ENCODE measurements around the gene SPESP1. TPM values are rescaled to one million over a fixed set of nuclear protein-coding genes. Genes with fewer than 3 reads are reported as not detected.
"Not testable (repeated sequence)": the region's sequence is repeated elsewhere in the genome, so short reads cannot be mapped to it uniquely, and the experiment has no call there.

Gene SPESP1
- total and polyA plus RNA-seq, 2 donors (not counting 3 experiments of a cell fraction or from before 2014, with no cell fraction given): 1.5 to 2.0 TPM

- H2AFZ ChIP-seq (ENCODE audit: low read depth, low read length); H3K36me3 ChIP-seq (ENCODE audit: control insufficient read depth in 2 of 2, extremely low read depth in 1 of 2, insufficient read depth in 2 of 2, low read length in 2 of 2); H3K4me1 ChIP-seq (ENCODE audit: control insufficient read depth, extremely low read depth, insufficient read depth, low read length); H3K27ac ChIP-seq (ENCODE audit: insufficient read depth, low read depth, low read length); POLR2A ChIA-PET; H3K79me2 ChIP-seq (ENCODE audit: control insufficient read depth, insufficient read depth, low read length); H4K20me1 ChIP-seq (replicated peaks; ENCODE audit: control insufficient read depth, extremely low read depth, insufficient read depth, low read length); H3K27me3 ChIP-seq (ENCODE audit: control insufficient read depth in 2 of 2, insufficient read depth in 2 of 2, low read length in 2 of 2); BruUV-seq (replicated peaks); H3K9me1 ChIP-seq (replicated peaks; ENCODE audit: control insufficient read depth, extremely low read depth, insufficient read depth, low read length); H3K9me3 ChIP-seq (replicated peaks; ENCODE audit: control insufficient read depth, insufficient read depth, low read length); H3K9ac ChIP-seq (replicated peaks; ENCODE audit: extremely low read depth, insufficient read depth, low read length); DNase-seq (ENCODE audit: low read depth, low spot score); FAIRE-seq; intact Hi-C loops (cut with micrococcal nuclease); dilution Hi-C loops (cut with MboI; ENCODE audit: extremely low pct_ligation_motif_present, low sequenced_read_pairs); H3K4me2 ChIP-seq (ENCODE audit: insufficient read depth, low read length); CTCF ChIA-PET; H3K4me3 ChIP-seq (replicated peaks in 1 of 3; ENCODE audit: insufficient read depth in 1 of 3, low read depth in 1 of 3, low read length in 3 of 3): not testable (repeated sequence)
Observed at GRCh38 chr15:68977426-68977825, 47.1 kb downstream of the SPESP1 start.

- POLR2A ChIA-PET: no interaction called here
- Histone ChIP-seq H2AFZ (ENCODE audit: low read depth, low read length) (no peak overlapping the region), H3K9ac (replicated peaks; ENCODE audit: extremely low read depth, insufficient read depth, low read length) (no peak overlapping the region), H3K4me1 (ENCODE audit: control insufficient read depth, extremely low read depth, insufficient read depth, low read length) (no peaks in the 10 kb centered on the region), H3K36me3 (ENCODE audit: control insufficient read depth in 2 of 2, extremely low read depth in 1 of 2, insufficient read depth in 2 of 2, low read length in 2 of 2) (no peaks in the 10 kb centered on the region), H3K27ac (ENCODE audit: insufficient read depth, low read depth, low read length) (no peak overlapping the region), H3K4me3 (replicated peaks in 1 of 3; ENCODE audit: insufficient read depth in 1 of 3, low read depth in 1 of 3, low read length in 3 of 3) (no peak overlapping the region), H3K9me3 (replicated peaks; ENCODE audit: control insufficient read depth, insufficient read depth, low read length) (no peaks in the 10 kb centered on the region), H3K9me1 (replicated peaks; ENCODE audit: control insufficient read depth, extremely low read depth, insufficient read depth, low read length) (no peaks in the 10 kb centered on the region), H3K4me2 (ENCODE audit: insufficient read depth, low read length) (no peak overlapping the region), H4K20me1 (replicated peaks; ENCODE audit: control insufficient read depth, extremely low read depth, insufficient read depth, low read length) (no peaks in the 10 kb centered on the region), H3K79me2 (ENCODE audit: control insufficient read depth, insufficient read depth, low read length) (no peaks in the 10 kb centered on the region), H3K27me3 (ENCODE audit: control insufficient read depth in 2 of 2, insufficient read depth in 2 of 2, low read length in 2 of 2) (peaks cover 0 to 4% of the 10 kb centered on the region in 2 experiments)
- BruUV-seq (replicated peaks): no TSS peak
- intact Hi-C loops (cut with micrococcal nuclease): no loop called here
- dilution Hi-C loops (cut with MboI; ENCODE audit: extremely low pct_ligation_motif_present, low sequenced_read_pairs): no loop called here
- FAIRE-seq (no peak), DNase-seq (ENCODE audit: low read depth, low spot score) (no peak)
- no peak for TF ChIP-seq POLR2A (IDR thresholded peaks at IDR 0.05; ENCODE audit: low read depth, low read length)
- no peak for TF ChIP-seq JUN (IDR thresholded peaks at IDR 0.05; ENCODE audit: borderline replicate concordance, insufficient read depth, insufficient read length, low read depth)
- TF ChIP-seq MYC (IDR thresholded peaks at IDR 0.05; ENCODE audit: low read depth, low read length): no peak
- no peak for TF ChIP-seq MAX (IDR thresholded peaks at IDR 0.05; ENCODE audit: insufficient read depth, insufficient read length)
- TF ChIP-seq FOS (IDR thresholded peaks at IDR 0.05; ENCODE audit: borderline replicate concordance, insufficient read depth, low read length): no peak
- no peak for TF ChIP-seq GATA2 (IDR thresholded peaks at IDR 0.05; ENCODE audit: insufficient read depth, insufficient read length, low read depth, low read length)
- CTCF ChIA-PET: no interaction called here
Observed at GRCh38 chr15:68979006-68979405, 48.7 kb downstream of the SPESP1 start.
